Hepatocyte (in vitro differentiated cells): Measurements from ENCODE around the gene CTPS2.

ENCODE experiments used
- EZH2 ChIP-seq: fragments of 200-600 bp; sonication (generic); IDR thresholded peaks from 2 replicates; pipeline ENCODE4 v1.6.1; 2016; ENCODE audit warnings: antibody characterized with exemption, mild to moderate bottlenecking, borderline replicate concordance
- TF ChIP-seq, protein P1 (sequence below): fragments of 200-600 bp; sonication (generic); IDR thresholded peaks from 2 replicates; pipeline ENCODE4 v1.5.1; 2016; ENCODE audit warnings: antibody characterized with exemption, mild to moderate bottlenecking; ENCODE audit not compliant: poor library complexity

GRCh38 chrX:16593801-16594200 lies 118.7 kb downstream of the CTPS2 start:
- TF ChIP-seq, protein P1, sequence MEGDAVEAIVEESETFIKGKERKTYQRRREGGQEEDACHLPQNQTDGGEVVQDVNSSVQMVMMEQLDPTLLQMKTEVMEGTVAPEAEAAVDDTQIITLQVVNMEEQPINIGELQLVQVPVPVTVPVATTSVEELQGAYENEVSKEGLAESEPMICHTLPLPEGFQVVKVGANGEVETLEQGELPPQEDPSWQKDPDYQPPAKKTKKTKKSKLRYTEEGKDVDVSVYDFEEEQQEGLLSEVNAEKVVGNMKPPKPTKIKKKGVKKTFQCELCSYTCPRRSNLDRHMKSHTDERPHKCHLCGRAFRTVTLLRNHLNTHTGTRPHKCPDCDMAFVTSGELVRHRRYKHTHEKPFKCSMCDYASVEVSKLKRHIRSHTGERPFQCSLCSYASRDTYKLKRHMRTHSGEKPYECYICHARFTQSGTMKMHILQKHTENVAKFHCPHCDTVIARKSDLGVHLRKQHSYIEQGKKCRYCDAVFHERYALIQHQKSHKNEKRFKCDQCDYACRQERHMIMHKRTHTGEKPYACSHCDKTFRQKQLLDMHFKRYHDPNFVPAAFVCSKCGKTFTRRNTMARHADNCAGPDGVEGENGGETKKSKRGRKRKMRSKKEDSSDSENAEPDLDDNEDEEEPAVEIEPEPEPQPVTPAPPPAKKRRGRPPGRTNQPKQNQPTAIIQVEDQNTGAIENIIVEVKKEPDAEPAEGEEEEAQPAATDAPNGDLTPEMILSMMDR = no peak
- no peak for TF ChIP-seq EZH2
